Right ventricle myocardium inferior (tissue), 1 donor: ENCODE measurements around the gene CCDC74A. TPM values are rescaled to one million over a fixed set of nuclear protein-coding genes. Genes with fewer than 3 reads are reported as not detected.
"Not testable (repeated sequence)": the region's sequence is repeated elsewhere in the genome, so short reads cannot be mapped to it uniquely, and the experiment has no call there.

Experiments
- ATAC-seq: fragments of 200-7000 bp; cut with Tn5 transposase; one replicate; pipeline ENCODE4 v1.9.1; 2020; ENCODE audit warnings: mild to moderate bottlenecking, moderate library complexity
- DNase-seq: peaks from one replicate; pipeline ENCODE4 v3.0.0; 2021; ENCODE audit errors: missing footprints
- intact Hi-C: fragments of 100-400 bp; cut with DNase I; formaldehyde crosslinking; loops from one replicate; pipeline ENCODE4 v1.11.0; 2022
- total RNA-seq: library from RNA; stranded (reverse); fragmentation: NEBNext Ultra II Directional; extraction: Animal tissue kit (Norgen Biotek cat#: 25700); gene quantifications from one replicate; pipeline ENCODE4 v1.2.1, GENCODE V29; 2021
- donor health status: DM: no; HTN: yes; CAD: no; lungs with severe emphysema.

Gene CCDC74A
- total RNA-seq, 1 donor from 2014 or later = 0.65 TPM

GRCh38 chr2:131536841-131537240 lies 9.2 kb downstream of the CCDC74A start:
- ATAC-seq, DNase-seq, intact Hi-C loops: not testable (repeated sequence)

- intact Hi-C loops, DNase-seq, ATAC-seq: not testable (repeated sequence)
These were observed 11.2 kb downstream of the CCDC74A start for GRCh38 chr2:131538856-131539255.

- no peak for DNase-seq
- ATAC-seq = no peak
- intact Hi-C loops = no loop called here
These were observed 15.0 kb downstream of the CCDC74A start for GRCh38 chr2:131542438-131543384.

- intact Hi-C loops = no loop called here
- DNase-seq (no peak), ATAC-seq (no peak)
These were observed 15.8 kb downstream of the CCDC74A start for GRCh38 chr2:131543385-131543891.

GRCh38 chr2:131544006-131544812 lies 16.5 kb downstream of the CCDC74A start:
- DNase-seq, ATAC-seq, intact Hi-C loops: not testable (repeated sequence)

GRCh38 chr2:131544813-131545165 lies 17.1 kb downstream of the CCDC74A start:
- intact Hi-C loops, DNase-seq, ATAC-seq: not testable (repeated sequence)

GRCh38 chr2:131552871-131553270 lies 25.2 kb downstream of the CCDC74A start:
- ATAC-seq = no peak
- DNase-seq = no peak
- intact Hi-C loops = no loop called here

- DNase-seq (no peak), ATAC-seq (no peak)
- intact Hi-C loops = no loop called here
These were observed 29.3 kb downstream of the CCDC74A start for GRCh38 chr2:131556998-131557397.

GRCh38 chr2:131557558-131558321 lies 30.1 kb downstream of the CCDC74A start:
- ATAC-seq (no peak), DNase-seq (no peak)
- intact Hi-C loops = no loop called here

- ATAC-seq (no peak), DNase-seq (no peak)
- intact Hi-C loops = no loop called here
These were observed 38.7 kb downstream of the CCDC74A start for GRCh38 chr2:131566371-131566770.

- DNase-seq (no peak), ATAC-seq (no peak)
- intact Hi-C loops = no loop called here
These were observed 40.2 kb downstream of the CCDC74A start for GRCh38 chr2:131567891-131568290.

GRCh38 chr2:131568401-131568800 lies 40.7 kb downstream of the CCDC74A start:
- DNase-seq, ATAC-seq, intact Hi-C loops: not testable (repeated sequence)

GRCh38 chr2:131572175-131572574 lies 44.5 kb downstream of the CCDC74A start:
- no peak for ATAC-seq
- DNase-seq = no peak
- intact Hi-C loops = no loop called here

GRCh38 chr2:131577812-131578211 lies 50.1 kb downstream of the CCDC74A start:
- DNase-seq (no peak), ATAC-seq (no peak)
- intact Hi-C loops = no loop called here

GRCh38 chr2:131580187-131580586 lies 52.5 kb downstream of the CCDC74A start:
- DNase-seq = no peak
- ATAC-seq = no peak
- intact Hi-C loops = no loop called here
